OCI-LY7 (cell line): ENCODE results near the gene CCNL2. TPM values are rescaled to one million over a fixed set of nuclear protein-coding genes. Genes with fewer than 3 reads are reported as not detected.

ENCODE experiments used
- BruUV-seq: library from RNA; stranded (reverse); fragments of 400-500 nt; replicated peaks from 2 replicates; lab custom pipeline; 2021; lab: Mats Ljungman, UMichigan
- CTCF ChIA-PET: fragments of 300-600 bp; sonication (Branson Sonifier 250); formaldehyde crosslinking; loops from one replicate; lab custom pipeline; 2022; ENCODE audit warnings: antibody characterized with exemption; ENCODE audit not compliant: unreplicated experiment; lab: Charles Lee
- POLR2A ChIA-PET: fragments of 300-600 bp; sonication (Branson Sonifier 250); formaldehyde crosslinking; loops from one replicate; lab custom pipeline; 2022; ENCODE audit warnings: antibody characterized with exemption; lab: Charles Lee
- DNase-seq: peaks from one replicate; pipeline ENCODE4 v3.0.0-alpha.2; 2015; ENCODE audit warnings: low spot score
- H2AFZ ChIP-seq: fragments of 200-600 bp; sonication (generic), shearing (Covaris generic); 2 replicates; pipeline ENCODE4 v1.6.1; 2014; ENCODE audit warnings: mild to moderate bottlenecking, antibody characterized with exemption, low read length, moderate library complexity
- H3K27ac ChIP-seq: fragments of 200-600 bp; sonication (generic); 2 replicates; pipeline ENCODE4 v1.5.1; 2014; ENCODE audit warnings: mixed run types, low read depth, mild to moderate bottlenecking, moderate library complexity, low read length, inconsistent platforms; ENCODE audit not compliant: poor library complexity, severe bottlenecking
- H3K36me3 ChIP-seq: fragments of 200-600 bp; sonication (generic); 2 replicates; pipeline ENCODE4 v1.6.1; 2014; ENCODE audit warnings: mild to moderate bottlenecking, antibody characterized with exemption, low read length, moderate library complexity, mixed read lengths; ENCODE audit not compliant: insufficient read depth
- H3K4me1 ChIP-seq: fragments of 200-600 bp; sonication (generic); 2 replicates; pipeline ENCODE4 v1.5.1; 2014; ENCODE audit warnings: mild to moderate bottlenecking, low read length; ENCODE audit not compliant: insufficient read depth, poor library complexity, severe bottlenecking
- H3K4me2 ChIP-seq: fragments of 200-600 bp; sonication (generic); 2 replicates; pipeline ENCODE4 v1.6.1; 2014; ENCODE audit warnings: mild to moderate bottlenecking, low read length
- H3K4me3 ChIP-seq: fragments of 200-600 bp; sonication (generic); 2 replicates; pipeline ENCODE4 v1.5.1; 2014; ENCODE audit warnings: mild to moderate bottlenecking, low read depth, low read length; ENCODE audit not compliant: poor library complexity, severe bottlenecking
- H3K79me2 ChIP-seq: fragments of 200-600 bp; sonication (generic); 2 replicates; pipeline ENCODE4 v1.6.1; 2016; ENCODE audit warnings: low read depth, mild to moderate bottlenecking, low read length, moderate library complexity, mixed read lengths; ENCODE audit not compliant: insufficient read depth
- H3K9me2 ChIP-seq: fragments of 200-600 bp; sonication (generic); 2 replicates; pipeline ENCODE4 v1.6.1; 2016; ENCODE audit warnings: mild to moderate bottlenecking, low read length, mixed read lengths; ENCODE audit not compliant: insufficient read depth
- H3K9me3 ChIP-seq: fragments of 200-600 bp; sonication (generic); 2 replicates; pipeline ENCODE4 v1.6.1; 2014; ENCODE audit warnings: mild to moderate bottlenecking, mixed run types, low read length, mixed read lengths
- H4K20me1 ChIP-seq: fragments of 200-600 bp; sonication (generic); 2 replicates; pipeline ENCODE4 v1.6.1; 2014; ENCODE audit warnings: mild to moderate bottlenecking, antibody characterized with exemption, low read length, moderate library complexity, mixed read lengths; ENCODE audit not compliant: insufficient read depth
- CTCF ChIP-seq: fragments of 200-600 bp; sonication (generic); conservative IDR thresholded peaks from 2 replicates; pipeline ENCODE4 v1.5.1; 2014; ENCODE audit warnings: mild to moderate bottlenecking, antibody characterized with exemption, low read length, moderate library complexity, mixed read lengths
- EZH2phosphoT487 ChIP-seq: fragments of 200-600 bp; sonication (generic); IDR thresholded peaks from 2 replicates; pipeline ENCODE4 v1.6.1; 2018; ENCODE audit warnings: low read depth, borderline replicate concordance, mild to moderate bottlenecking, mixed run types, antibody characterized with exemption, low read length, moderate library complexity, mixed read lengths
- intact Hi-C: fragments of 100-400 bp; cut with micrococcal nuclease; formaldehyde crosslinking; loops from one replicate; pipeline ENCODE4 v1.10.0; 2022; ENCODE audit not compliant: unreplicated experiment
- total RNA-seq, 2 experiments: library from RNA; depleted of rRNA in 1 of 2; stranded (reverse); fragments of >200 nt in 1 of 2; shearing (Covaris generic) in 1 of 2; gene quantifications; 2 replicates each; pipeline ENCODE4 v1.2.3, GENCODE V29; 2014 to 2022

CCNL2 gene
- total RNA-seq, 2 experiments from 2014 or later, result 213 to 307 TPM

GRCh38 chr1:1367315-1367714 lies 31.8 kb downstream of the CCNL2 start:
- intact Hi-C loops, result no loop called here
- Histone ChIP-seq H3K4me1 (peaks cover 10% of the 10 kb centered on the region), H4K20me1 (no peaks in the 10 kb centered on the region), H3K79me2 (no peaks in the 10 kb centered on the region), H3K4me3 (no peak overlapping the region), H2AFZ (no peak overlapping the region), H3K4me2 (no peak overlapping the region), H3K9me3 (peaks cover 17% of the 10 kb centered on the region), H3K36me3 (peaks cover 21% of the 10 kb centered on the region; the same call in 1 of the 2 replicates), H3K27ac (no peak overlapping the region), H3K9me2 (no peaks in the 10 kb centered on the region)
- no peak for TF ChIP-seq CTCF
- BruUV-seq, result no TSS peak
- POLR2A ChIA-PET, result no interaction called here
- DNase-seq, result no peak
- CTCF ChIA-PET, result no interaction called here

- Histone ChIP-seq H3K27ac (no peak overlapping the region), H3K9me3 (peaks cover 17% of the 10 kb centered on the region), H3K4me2 (no peak overlapping the region), H3K4me3 (no peak overlapping the region), H3K9me2 (no peaks in the 10 kb centered on the region), H4K20me1 (no peaks in the 10 kb centered on the region), H3K79me2 (no peaks in the 10 kb centered on the region), H3K36me3 (peaks cover 16% of the 10 kb centered on the region; the same call in 1 of the 2 replicates), H2AFZ (no peak overlapping the region), H3K4me1 (peaks cover 4% of the 10 kb centered on the region)
- intact Hi-C loops, result no loop called here
- DNase-seq, result no peak
- CTCF ChIA-PET, result no interaction called here
- POLR2A ChIA-PET, result no interaction called here
- no TSS peak for BruUV-seq
- no peak for TF ChIP-seq CTCF
- no peak for TF ChIP-seq EZH2phosphoT487
Measured at GRCh38 chr1:1366699-1367066, 32.5 kb downstream of the CCNL2 start.

GRCh38 chr1:1365875-1366698 lies 33.0 kb downstream of the CCNL2 start:
- CTCF ChIA-PET, result no interaction called here

More at GRCh38 chr1:1365875-1366698, 33.0 kb downstream of the CCNL2 start:
- no peak for TF ChIP-seq CTCF
- Histone ChIP-seq H3K4me3 (no peak overlapping the region), H3K4me1 (no peaks in the 10 kb centered on the region), H2AFZ (no peak overlapping the region), H3K4me2 (no peak overlapping the region), H4K20me1 (no peaks in the 10 kb centered on the region), H3K36me3 (peaks cover 10% of the 10 kb centered on the region; the same call in 1 of the 2 replicates), H3K27ac (no peak overlapping the region), H3K9me3 (peaks cover 17% of the 10 kb centered on the region), H3K79me2 (no peaks in the 10 kb centered on the region), H3K9me2 (no peaks in the 10 kb centered on the region)
- TSS peak; percentile 73 for BruUV-seq
- POLR2A ChIA-PET, result no interaction called here
- intact Hi-C loops, result no loop called here
- DNase-seq, result no peak
